GM19240 (cell line): ENCODE measurements around the gene NFATC3.
A peak's percentile ranks its signal among the peaks of the same experiment; 100 is the strongest.

Source experiments
- DNase-seq: peaks from one replicate; pipeline ENCODE4 v3.0.0; 2011; ENCODE audit warnings: low spot score; ENCODE audit not compliant: insufficient read length

Gene NFATC3

DNA sequence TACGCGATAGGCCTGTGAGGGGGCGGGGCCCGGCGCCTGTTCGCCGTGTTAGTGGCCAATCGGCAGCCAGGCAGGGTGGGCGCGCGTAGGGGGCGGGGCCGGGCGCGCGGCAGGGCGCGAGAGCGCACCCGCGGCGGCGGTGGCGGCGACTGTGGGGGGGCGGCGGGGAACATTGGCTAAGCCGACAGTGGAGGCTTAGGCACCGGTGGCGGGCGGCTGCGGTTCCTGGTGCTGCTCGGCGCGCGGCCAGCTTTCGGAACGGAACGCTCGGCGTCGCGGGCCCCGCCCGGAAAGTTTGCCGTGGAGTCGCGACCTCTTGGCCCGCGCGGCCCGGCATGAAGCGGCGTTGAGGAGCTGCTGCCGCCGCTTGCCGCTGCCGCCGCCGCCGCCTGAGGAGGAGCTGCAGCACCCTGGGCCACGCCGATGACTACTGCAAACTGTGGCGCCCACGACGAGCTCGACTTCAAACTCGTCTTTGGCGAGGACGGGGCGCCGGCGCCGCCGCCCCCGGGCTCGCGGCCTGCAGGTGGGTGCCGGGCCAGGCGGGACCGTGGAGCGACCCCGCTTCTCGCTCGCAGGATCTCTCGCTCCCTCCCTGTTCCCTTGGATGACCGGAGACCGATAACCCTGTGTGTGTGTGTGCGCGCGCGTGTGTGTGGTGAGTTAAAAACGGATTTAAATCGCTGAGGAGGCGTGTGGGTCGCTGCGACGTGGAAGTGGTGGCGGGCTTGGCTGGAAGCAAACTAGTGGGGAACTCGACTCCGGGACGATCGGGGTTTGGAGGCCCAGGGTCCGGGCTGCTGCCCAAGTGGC lies at the start of gene NFATC3:
NFATC3 (plus strand) TSS at position 112 of the 813 bp plus-strand sequence; CDS start at position 424, 312 bp downstream.
- peak; percentile 83 for DNase-seq

DNA sequence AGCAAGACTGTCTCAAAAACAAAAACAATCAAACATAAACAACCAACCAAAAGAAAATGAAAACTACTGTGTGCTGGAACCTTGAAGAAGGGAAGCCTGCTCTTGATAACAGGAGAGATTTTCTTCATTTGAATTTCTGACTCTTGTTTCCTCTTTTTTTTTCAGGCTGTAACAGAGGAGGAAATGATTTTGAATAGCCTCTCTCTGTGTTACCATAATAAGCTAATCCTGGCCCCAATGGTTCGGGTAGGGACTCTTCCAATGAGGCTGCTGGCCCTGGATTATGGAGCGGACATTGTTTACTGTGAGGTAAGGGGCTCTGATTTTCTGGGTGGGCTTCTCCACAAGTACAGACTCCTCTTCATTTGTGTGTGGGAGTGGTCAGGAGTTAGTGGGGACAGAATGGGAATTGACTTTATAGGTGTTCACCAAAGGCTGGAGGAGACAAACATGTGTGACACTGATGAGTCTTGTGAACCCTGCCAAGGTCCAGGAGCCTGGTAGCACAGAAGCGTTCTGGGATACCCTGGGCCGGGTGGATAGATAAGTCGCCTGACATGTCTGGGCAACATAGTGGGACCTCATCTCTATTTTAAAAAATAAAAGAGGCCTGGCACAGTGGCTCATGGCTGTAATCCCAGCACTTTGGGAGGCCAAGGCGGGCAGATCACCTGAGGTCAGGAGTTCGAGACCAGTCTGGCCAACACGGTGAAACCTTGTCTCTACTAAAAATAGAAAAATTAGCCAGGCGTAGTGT lies 47.2 kb upstream of the NFATC3 start:
- DNase-seq: no peak

DNA sequence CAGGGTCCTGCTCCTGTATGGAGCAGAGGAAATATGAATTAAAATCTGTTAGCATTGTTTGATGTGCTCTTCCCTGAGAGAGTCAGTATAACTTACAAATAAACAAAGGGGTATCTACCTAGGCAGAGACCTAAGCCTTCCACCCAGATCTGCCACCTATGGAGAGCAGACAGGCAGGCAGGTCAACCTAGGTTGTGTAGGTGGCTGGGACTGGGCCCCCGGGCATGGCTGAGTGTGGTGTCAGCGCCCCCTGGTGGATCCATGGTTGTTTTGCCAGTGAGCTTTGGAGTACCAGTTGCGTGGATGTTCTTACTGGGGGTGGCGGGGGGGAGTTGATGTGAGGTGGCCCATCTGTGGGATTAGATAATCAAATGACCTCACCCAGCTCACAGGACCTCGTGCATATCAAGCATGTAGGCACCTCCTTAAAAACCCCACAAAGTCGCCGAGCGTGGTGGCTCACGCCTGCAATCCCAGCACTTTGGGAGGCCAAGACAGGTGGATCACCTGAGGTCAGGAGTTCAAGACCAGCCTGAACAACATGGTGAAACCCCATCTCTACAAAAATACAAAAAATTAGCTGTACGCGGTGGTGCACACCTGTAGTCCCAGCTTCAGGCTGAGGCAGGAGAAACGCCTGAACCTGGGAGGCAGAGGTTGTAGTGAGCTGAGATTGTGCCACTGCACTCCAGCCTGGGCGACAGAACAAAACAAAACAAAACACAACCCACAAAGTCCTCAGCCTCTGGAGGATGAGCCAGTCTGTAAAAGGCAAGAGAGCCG lies 44.5 kb upstream of the NFATC3 start:
- peak; percentile 83 for DNase-seq

DNA sequence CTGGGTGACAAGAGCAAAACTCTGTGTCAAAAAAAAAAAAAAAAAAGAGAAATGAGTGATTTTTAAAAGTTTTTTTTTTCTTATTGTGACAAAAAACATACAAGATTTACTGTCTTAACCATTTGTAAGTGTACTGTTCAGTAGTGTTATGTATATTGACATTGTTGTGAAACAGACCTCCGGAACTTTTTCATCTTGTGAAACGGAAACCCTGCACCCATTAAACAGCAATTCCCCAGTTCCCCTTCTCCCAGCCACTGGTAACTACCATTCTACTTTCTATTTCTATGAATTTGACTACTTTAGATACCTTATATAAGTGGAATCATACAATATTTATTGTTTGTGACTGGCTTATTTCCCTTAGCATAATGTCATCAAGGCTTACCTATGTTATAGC lies 43.4 kb upstream of the NFATC3 start:
- DNase-seq: no peak

DNA sequence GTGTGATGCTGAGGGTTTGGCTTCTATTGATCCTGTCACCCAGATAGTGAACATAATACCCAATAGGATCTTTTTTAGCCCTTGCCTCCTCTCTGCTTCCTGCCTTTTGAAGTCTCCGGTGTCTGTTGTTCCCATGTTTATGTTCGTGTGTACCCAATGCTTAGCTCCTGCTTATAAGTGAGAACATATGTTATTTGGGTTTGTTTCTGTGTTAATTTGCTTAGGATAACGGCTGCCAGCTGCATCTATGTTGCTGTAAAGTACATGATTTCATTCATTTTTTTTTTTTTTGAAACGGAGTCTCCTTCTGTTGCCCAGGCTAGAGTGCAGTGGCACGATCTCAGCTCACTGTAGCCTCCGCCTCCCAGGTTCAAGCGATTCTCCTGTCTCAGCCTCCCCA lies 39.1 kb upstream of the NFATC3 start:
- no peak for DNase-seq

DNA sequence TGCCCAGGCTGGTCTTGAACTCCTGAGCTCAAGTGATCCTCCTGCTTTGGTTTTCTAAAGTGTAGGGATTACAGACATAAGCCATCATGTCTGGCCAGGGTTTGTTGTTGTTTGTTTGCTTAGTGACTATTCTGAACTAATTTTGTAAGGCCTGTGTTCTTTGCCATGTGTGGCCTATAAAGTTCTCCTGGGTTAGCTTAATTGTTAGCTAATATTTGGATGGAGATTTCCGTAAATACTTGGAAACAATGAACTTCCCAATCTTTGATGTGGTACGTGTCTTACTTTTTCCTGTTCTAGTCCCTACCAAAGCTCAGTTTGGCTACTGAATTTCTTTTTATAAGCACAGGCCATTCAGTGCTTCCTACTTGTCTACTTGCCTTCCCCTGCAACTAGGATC lies 37.2 kb upstream of the NFATC3 start:
- no peak for DNase-seq

DNA sequence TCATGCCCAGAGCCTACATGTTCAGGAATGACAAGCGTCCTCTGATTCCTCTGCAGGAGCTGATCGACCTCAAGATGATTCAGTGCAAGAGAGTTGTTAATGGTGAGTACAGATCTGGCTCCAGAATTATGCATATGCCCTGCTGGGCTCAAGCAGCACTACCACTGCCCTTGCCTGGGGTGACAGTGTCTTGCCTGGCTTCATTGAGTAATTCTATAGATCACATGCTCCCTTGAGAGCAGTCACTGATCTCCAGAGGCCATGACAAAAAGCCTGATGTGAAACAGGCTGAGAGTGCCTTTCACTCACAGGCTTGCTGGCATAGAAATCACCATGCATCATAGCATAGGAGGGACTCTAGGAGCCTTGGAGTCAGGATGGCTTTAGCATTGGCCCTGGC lies 35.7 kb upstream of the NFATC3 start:
- DNase-seq: no peak

DNA sequence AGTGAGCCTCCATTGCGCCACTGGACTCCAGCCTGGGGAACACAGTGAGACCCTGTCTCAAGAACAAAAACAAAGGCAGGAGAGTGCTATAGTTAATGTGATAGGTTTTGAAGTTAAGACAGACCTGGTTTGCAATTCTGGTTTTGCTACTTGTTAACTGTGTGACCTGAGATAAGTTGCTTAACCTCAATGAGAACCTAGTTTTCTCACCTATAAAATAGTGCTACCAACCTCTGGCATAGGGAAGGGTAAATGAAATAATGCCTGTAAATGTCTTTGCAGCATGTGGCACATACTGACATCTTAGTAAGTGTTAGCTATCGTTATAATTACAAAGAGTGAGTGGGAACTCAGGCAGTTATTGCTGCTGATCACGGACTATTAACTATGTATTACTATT lies 29.8 kb upstream of the NFATC3 start:
- no peak for DNase-seq

DNA sequence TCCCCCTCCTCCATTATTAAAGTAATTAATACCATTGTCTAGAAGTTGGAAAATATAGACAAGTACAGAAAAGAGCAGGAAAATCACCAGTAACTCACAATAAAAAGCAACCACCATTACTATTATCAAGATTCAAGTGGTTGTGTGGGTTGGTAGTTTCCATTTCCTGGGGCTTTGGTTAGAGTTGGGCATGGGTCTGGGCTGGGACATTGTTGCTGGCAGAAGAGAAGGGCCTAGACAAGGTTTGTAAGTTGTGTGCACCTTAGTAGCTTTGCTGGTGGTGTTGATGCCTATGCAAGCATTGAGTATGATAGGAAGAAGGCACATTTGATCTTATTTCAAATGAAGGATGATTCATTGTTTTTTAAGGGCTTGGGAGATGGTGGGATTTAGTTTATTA lies 25.4 kb upstream of the NFATC3 start:
- DNase-seq: no peak

DNA sequence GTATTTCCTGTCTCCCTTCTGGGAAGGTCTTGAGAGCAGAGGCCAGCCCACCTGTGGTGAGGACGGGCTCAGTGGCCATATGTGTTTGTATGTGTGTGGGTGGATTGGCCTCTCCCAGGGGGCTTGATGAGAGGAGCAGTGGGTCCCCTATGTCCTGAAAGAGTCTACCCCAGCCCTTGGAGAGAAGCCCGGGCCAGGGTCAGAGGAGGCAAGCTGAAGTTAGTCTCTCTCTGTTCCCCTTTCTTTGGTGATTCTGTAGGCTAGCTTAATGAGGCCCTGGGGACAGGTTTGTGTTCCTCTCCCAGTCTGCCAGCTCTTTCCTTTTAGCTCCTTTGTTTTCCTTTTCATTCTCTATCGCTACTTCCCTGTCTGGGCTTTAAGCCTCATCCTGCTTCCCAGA lies 23.8 kb upstream of the NFATC3 start:
- DNase-seq: no peak

DNA sequence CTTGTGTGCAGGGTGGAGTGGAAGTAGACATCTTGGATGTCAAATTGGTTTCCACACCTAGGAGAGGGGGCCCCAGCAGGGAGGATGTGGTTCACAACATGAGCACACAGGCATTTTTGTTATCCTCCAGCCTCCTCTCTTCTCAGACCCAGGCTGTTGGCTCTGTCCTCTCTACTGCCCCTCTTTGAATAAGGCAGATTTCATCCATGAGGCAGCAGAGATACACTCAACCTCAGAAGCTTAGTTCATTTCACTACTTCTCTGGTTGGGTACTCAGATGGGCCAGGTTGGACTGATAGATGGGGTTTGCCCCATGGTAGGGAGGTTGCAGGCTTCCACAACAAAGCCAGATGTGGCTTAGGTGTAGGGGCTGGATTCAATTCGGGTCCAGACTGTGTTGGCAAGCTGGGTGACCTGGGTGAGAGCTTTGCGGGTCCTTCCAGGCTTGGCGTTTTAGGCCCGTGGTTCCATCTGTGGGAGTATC lies 22.2 kb upstream of the NFATC3 start:
- DNase-seq: no peak

DNA sequence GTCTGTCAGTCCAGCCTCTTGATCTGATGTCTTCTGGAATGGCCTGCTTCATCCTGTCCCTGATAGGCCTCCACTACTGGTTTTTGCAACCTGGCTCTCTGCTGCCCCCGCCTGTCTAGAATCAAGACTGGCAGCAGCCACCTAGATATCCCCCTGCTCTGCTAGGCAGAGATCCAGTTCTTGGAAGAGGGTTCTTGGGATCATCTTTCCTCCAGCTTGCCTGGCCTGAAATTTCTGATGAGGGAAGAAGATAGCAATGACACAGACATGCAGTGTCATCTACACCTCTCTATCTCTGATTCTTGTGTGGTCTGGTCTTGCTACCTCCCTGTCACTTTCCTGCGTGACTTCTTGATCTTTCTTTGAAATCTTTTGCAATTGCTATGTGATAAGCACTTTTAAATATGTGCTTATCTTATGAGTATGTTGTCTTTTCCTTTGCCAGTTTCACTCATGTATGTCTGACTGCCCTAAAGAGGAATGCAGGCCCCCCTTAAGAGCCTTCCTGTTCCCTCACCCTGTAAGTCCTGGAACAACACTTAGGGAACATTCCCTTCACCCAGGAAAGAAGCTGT lies 20.3 kb upstream of the NFATC3 start:
- peak; percentile 75 for DNase-seq

DNA sequence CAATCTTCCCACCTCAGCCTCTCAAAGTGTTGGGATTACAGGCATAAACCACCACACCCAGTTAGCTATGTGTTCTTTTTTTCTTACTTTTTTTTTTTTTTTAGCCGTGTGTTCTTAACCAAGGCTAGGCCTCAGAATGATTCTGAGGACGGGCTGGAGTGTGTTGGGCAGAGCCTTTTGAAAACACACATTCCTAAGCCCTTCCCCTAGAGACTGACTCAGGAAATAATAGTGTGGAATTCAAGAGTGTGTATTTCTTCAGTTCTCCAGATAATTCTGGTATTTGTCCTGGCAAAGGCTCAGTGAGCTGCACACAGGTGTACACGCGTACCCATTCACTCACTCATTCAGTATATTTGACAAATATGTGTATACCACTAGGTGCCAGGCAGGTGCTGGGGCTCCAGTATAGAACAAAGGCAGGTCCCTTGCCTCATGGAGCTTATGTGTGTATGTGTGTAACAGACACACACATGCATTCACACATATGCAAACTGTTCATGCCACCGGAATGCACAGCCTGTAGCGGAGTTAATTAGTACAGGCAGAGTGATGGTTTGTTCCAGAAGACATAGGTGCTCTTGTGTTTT lies 19.4 kb upstream of the NFATC3 start:
- DNase-seq: no peak

DNA sequence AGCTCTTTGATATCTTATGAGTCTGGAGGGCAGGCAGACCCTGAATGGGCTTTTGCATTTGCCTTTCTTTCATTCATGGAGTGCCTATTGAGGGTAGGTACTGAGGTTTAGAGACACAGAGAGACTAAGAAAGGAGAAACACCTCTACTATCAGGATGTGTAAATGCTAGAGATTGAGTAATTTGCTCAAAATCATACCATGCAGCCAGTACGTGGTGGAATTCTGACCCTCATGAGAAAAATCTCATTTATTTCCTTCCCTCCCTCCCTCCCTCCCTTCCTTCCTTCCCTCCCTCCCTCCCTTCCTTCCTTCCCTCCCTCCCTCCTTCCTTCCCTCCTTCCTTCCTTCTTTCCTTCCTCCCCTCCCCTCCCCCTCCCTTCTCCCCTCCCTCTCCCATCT lies 18.4 kb upstream of the NFATC3 start:
- DNase-seq: no peak

DNA sequence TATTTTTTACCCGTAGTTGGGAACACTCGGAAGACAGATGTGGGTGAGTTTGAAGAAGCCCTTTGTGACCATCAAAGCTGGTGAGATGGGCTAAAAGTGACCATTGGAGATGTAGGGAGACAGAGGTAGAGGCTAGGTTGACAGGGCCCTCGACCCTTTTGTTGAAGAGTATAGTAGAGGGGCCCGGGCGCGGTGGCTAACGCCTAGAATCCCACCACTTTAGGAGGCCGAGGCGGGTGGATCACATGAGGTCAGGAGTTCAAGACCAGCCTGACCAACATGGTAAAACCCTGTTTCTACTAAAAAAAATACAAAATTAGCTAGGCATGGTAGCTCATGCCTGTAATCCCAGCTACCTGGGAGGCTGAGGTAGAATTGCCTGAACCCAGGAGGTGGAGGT lies 16.2 kb upstream of the NFATC3 start:
- DNase-seq: no peak

DNA sequence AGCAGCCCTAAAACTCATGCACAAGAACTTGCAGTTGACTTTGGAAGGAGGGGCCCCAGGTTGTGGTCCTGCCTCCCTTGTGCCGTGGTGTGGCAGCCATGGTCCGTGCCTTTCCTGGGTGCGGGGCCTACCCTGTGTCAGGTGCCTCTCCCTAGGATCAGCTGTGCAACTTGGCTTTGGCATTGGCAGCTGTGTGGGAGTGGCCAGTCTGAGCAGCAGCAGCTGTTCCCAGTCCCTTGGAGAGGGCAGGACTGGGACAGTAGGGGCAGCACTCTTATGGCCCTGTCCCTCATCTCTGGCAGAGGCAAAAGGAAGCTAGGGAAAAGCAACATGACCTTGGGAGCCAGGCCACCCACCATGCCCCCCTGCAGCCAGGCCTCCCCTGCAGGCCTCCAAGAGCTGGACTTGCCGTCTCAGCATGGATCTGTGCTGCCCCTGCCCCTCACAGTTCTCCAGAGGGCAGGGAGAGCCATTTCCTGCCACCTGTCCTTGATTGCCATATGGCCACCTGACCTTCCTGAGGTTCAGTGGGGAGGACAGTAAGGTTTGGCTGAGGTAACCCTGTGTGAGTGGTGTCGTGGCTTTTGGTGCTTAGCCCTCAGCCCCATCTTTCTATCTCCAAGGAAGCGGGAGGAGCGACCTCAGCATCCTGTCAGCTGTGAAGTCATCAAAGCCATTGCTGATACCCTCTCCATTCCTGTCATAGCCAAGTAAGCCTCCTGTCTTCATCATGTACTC lies 15.5 kb upstream of the NFATC3 start:
- DNase-seq: no peak

DNA sequence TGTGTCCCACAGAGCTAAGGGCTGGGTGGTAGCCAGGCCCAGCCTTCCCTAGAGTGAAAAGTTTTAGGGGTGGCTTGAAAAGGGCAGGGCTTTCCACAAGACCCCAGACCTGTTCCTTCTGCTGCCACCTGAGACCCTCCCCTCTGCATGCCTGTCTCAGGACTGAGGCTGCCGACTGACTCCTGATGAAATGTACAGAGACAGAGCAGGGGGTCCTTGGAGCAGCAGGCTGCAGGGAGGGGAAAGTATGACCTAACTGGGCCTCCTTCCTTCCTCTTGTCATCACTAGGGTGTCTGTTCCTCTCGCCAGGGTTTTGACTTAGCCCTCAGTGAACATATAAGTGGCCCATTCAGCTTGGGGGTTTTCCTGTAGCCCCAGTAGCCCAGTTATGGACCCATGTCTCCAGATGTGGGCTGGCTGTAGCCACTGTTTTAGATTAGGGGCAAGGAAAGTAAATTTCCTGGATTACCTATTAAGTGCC lies 14.9 kb upstream of the NFATC3 start:
- DNase-seq: no peak

DNA sequence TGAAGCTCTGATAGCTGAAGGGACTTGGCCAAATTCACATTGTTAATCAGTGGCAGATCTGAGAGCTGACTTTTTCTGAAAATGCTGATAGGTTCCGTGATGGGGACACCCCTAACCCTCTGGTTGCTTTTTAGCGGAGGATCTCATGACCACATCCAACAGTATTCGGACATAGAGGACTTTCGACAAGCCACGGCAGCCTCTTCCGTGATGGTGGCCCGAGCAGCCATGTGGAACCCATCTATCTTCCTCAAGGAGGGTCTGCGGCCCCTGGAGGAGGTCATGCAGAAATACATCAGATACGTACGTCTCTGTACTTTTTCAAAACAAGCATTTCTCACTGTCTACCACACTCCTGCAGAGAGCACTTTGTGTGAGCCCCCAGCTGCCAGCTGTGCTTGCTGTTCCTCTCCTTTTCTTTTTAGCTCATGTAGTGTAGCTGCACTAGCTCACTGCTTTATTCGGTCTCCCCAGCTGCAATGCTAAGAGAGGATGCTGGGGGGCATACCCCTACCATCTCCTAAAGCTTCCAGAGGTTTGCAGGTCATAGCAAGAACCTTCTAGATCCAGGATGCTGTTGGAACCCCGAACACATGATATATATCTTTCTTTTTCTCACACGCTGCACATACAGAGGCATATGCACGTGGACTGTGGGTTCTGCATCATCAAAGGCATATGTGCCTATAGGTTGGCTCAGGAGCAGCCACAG lies 14.2 kb upstream of the NFATC3 start:
- DNase-seq: no peak

DNA sequence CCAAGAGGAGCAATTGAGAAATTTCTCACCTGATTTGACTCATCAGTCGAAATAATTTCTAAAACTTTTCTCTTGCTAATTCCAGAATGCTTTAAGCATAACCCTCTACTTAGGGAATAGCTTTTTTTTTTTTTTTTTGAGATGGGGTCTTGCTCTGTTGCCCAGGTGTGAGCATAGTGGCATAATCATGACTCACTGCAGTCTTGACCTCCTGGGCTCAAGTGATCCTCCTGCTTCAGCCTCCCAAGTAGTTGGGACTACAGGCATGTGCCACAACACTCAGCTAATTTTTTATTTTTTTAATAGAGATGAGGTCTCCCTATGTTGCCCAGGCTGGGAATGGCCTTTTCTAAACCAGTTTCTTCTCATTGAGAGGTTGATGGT lies 13.7 kb upstream of the NFATC3 start:
- no peak for DNase-seq
